GM19025 (cell line): Measurements from ENCODE around the gene RNF145.
A peak's percentile ranks its signal among the peaks of the same experiment; 100 is the strongest.
"Not testable (repeated sequence)": the region's sequence is repeated elsewhere in the genome, so short reads cannot be mapped to it uniquely, and the experiment has no call there.

Source experiments
- ATAC-seq: cut with Tn5 transposase; IDR thresholded peaks from one replicate; pipeline ENCODE4 v1.9.1; 2021; ENCODE audit warnings: mild to moderate bottlenecking, low read depth, moderate library complexity; ENCODE audit not compliant: unreplicated experiment

Gene RNF145

DNA sequence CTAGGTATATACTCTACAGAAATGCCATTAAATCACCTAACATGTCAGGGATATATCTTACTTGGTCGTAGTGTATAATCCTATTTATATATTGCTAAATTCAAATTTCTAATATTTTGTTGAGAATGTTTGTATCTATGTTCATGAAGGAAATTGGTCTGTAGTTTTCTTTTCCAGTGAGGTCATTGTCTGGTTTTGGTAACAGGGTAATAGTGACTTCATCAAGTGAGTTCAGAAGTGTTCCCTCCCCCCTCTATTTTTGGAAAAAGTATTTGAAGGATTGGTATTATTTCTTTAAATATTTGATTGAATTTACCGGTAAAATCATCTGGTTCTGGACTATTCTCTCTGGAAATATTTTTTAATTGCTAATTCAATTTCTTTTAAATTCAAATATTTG is 86.2 kb downstream of the RNF145 start:
- no peak for ATAC-seq

DNA sequence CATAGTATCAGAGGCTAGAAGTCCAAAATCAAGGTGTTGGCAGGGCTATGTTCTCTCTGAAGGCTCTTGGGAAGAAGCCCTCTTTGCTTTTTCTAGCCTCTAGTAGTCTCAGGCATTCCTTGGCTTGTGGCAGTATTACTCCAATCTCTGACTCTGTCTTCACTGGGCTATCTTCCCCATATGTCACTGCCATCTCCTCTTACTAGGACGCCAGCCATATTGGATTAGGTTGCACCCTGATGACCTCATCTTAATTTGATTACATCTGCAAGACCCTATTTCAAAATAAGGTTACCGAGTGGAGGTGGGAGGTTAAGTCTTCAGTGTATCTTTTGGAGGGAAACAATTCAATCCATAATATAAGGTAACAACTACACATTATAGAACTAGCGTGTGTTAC is 88.3 kb downstream of the RNF145 start:
- no peak for ATAC-seq

DNA sequence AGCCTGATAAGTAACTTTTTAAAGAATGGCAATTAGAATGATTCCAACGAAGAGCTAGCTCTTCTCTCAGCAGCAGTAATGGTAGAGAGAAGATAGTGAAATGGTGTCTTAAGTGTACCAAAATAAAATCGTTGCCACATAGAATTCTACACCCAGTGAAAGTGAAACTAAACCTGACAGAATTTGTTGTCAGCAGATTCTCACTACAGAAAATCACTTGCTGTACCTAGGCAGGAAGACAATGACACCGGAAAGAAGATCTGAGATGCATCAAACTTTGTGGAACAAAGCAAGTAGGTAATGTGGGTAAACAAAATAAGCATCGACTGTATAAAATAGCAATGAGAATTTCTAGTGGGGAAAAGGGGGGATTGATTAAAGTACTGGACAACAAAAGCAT is 88.9 kb downstream of the RNF145 start:
- peak; percentile 58 for ATAC-seq

DNA sequence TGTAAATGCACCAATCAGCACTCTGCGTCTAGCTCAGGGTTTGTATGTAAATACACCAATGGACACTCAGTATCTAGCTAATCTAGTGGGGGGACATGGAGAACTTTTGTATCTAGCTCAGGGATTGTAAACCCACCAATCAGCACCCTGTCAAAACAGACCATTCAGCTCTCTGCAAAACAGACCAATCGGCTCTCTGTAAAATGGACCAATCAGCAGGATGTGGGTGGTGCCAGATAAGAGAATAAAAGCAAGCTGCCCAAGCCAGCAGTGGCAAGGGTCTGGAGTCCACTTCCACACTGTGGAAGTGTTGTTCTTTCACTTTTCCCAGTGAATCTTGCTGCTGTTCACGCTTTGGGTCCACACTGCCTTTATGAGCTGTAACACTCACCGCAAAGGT is 89.5 kb downstream of the RNF145 start:
- ATAC-seq = not testable (repeated sequence)

DNA sequence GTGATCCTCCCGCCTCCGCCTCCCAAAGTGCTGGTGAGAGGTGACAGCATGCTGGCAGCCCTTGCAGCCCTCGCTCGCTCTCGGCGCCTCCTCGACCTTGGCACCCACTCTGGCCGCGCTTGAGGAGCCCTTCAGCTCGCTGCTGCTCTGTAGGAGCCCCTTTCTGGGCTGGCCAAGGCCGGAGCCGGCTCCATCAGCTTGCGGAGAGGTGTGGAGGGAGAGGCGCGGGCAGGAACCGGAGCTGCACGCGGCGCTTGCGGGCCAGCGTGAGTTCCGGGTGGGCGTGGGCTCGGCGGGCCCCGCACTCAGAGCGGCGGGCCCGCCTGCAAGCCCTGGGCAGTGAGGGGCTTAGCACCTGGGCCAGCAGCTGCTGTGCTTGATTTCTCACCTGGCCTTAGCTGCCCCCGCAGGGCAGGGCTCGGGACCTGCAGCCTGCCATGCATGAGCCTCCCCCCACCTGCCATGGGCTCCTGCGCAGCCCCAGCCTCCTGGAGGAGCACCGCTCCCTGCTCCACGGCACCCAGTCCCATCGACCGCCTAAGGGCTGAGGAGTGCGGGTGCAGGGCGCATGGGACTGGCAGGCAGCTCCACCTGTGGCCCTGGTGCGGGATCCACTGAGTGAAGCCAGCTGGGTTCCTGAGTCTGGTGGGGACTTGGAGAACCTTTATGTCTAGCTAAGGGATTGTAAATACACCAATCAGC is 90.2 kb downstream of the RNF145 start:
- not testable (repeated sequence) for ATAC-seq

DNA sequence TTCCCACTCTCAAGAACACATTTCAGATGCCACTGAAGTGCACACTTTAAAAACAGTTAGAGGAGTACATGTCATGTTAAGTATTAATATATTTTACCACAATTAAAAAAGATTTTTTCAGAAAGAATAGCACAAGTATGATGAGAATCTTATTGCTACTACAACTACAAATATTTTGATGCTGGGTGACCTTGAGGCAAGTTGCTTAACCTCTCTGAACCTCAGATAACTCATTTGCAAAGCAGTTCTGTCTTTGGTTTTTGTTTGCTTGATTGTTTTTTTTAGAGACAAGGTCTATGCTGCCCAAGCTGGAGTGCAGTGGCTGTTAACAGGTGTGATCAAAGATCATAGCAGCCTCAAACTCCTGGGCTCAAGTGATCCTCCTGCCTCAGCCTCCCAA is 95.9 kb downstream of the RNF145 start:
- ATAC-seq = no peak

DNA sequence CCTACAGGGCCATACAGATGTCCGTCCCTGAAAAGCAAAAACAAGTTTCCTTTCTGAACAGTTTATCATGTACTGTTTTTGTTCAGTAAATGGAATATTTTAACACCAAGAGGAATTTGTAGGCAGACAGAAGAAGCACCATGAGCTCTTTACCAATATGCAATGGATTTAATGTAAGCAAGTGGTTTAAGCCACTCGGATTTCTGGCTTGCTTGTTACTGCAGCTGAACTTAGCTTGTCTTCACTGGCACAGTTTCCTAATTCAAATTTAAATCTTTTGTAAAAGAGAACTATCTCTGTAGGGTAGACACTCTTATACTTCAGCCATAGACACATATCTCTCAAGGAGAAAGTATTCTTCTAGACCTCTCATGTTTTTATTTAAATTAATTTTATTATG is 96.9 kb downstream of the RNF145 start:
- ATAC-seq = no peak
